DMS114 treated with DMSO at 0.1 percent for 48 hours (cell line): ENCODE results near the gene FAM234B.

Experiments used
- DNase-seq: peaks from one replicate; lab custom pipeline; 2025; ENCODE audit not compliant: unreplicated experiment; lab: John Stamatoyannopoulos, UW

The FAM234B gene

GRCh38 chr12:13088496-13088895 lies 44.3 kb downstream of the FAM234B start:
- no peak for DNase-seq

- DNase-seq, result no peak
Observed at GRCh38 chr12:13090054-13090453, 45.9 kb downstream of the FAM234B start.

DNA sequence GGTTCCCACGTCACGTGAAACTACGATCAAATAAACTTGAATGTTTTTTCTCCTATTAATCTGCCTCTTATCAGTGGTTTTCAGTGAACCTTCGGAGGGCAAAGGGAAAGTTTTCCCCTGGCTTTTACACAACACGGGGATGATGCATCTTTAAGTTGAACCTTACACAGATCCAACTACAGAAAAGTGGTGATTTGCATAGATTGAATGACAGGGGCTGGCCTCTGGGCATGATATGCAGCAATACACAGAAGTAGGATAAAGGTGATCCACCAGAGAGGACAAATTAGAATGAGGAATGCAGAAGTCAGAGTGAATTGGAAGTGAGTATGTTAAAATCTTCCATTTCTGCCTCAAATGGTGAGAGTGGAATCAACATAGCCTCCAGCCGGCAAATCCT lies 47.7 kb downstream of the FAM234B start:
- DNase-seq, result no peak

DNA sequence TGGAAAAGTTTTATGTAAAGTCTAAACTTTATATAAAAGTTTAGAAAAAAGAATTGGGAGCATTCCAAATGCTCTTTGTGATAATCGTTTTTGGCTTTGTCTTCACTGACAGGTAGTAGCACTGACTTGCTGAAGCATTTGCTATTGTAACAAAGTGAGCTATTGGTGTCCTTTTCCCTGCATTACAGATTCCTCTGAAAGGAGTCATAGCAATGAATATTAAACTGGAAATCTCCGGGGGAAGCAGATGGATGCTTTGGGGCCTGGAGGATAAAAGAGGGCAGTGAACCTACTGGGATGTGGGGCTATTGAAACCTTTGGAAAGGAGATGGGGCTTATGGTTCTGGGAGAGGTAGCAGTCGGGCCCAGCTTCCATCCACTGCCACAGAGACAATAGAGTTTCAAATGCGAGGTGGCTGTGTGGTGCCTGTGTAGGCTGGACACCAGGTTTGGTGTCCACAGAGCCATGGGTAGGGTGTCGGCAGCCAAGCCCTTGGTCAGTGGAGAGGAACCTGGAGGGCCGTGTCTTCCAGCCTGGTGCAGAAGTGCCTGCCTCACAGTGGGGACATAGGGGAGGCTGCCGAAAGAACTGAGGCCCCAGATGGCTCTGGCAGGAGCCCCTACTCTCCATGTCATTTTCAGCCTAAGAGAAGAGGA lies 49.1 kb downstream of the FAM234B start:
- no peak for DNase-seq

- no peak for DNase-seq
Observed at GRCh38 chr12:13093848-13094220, 49.7 kb downstream of the FAM234B start.

GRCh38 chr12:13094367-13094766 lies 50.2 kb downstream of the FAM234B start:
- DNase-seq, result no peak

GRCh38 chr12:13095266-13095995 lies 51.2 kb downstream of the FAM234B start:
- DNase-seq, result no peak

GRCh38 chr12:13097491-13098011 lies 53.4 kb downstream of the FAM234B start:
- no peak for DNase-seq

DNA sequence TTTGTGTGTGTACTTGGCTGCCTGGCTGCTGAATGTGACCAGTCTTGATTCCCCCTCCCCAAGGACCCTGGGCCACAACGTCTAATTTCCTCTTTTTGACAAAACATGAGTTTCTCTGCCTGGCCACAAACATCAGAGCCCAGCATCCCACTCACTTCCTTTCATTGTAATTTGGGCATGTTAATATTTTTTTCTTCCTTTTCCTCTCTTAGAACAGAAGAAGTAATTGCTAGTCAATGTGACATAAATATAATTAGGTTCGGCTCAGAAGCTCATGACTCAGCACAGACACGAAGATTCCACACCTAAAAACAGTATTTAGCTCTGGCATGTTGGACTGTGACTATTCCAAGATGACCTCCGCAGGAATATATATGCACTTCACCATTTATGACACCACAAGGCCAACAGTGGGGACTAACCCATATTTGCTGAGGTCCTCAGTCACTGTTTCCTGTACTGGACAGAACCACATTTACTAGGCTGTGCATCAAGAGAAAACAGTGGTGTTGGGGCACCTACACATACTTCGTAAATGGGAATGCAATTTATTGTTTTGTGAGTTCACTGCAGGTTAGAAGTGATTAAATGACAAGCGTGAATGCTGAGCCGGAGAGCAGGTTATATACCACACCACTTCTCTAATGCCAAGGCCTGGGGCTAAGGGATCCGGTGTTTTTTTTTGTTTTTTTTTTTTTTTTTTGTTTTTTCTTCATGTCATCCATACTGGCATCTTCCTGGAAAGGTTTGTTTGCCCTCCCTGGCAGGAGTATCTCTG lies 55.1 kb downstream of the FAM234B start:
- no peak for DNase-seq

GRCh38 chr12:13099844-13100604 lies 55.8 kb downstream of the FAM234B start:
- no peak for DNase-seq

- no peak for DNase-seq
Observed at GRCh38 chr12:13100605-13100881, 56.4 kb downstream of the FAM234B start.

GRCh38 chr12:13100882-13101769 lies 56.9 kb downstream of the FAM234B start:
- DNase-seq, result peak; percentile 58

DNA sequence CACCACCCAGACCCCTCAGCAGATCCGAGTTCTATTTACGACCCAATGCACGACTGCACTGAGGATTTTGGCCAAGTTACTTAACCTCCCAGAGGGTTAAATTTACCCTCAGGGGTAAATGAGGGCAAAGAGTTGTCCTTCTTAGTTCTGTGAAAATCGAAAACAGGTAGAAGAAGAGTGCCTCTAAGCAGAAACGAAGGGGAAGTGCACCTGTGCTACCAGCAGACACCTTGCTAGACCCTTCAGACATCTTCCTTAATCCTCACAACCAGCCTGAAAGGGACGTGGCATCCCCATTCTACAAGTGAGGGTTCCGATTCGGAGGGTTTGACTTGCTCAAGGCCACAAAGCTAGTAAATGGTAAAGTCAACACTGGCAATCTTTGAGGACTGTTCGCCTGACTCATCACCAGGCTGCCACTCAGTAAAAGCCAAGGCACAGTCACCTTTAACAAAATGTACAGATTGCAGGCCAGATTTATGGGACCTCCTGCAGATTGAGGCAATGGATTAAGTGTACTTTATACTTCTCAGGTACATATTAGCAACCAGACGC lies 57.7 kb downstream of the FAM234B start:
- DNase-seq, result no peak

DNA sequence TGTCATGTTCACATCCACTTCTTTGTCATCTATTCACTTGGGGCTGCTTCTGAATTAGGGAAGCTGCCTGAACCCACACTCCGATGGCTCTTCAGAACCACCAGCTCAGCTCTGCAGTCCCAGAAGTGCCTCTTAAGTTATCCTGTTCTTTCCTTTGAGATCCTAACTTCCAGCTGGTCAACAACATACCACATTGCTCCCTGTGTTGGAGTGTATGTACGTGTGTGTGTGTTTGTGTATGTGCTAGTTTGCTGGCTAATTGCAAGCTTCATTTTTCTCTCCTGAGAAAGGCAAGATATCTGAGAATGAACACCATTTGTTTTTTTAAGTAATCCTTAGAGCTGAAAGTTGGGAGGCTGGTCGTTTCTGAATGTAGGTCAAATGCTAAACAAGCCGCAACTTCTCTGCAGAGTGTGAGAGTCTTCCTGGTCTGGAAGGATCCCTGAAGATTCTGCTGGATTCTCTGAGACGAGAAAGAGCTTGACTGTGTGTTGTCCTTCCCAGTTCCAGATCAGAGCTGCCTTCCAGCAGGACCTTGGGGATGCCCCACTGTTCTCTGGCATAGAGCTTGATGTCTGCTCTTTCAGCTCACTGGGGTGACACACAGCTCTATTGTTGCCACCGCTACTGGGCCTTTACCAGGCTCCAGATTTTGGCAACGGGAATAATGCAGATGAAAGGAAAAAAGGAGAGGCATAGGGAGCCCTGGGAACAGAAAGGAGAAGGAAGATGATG lies 58.4 kb downstream of the FAM234B start:
- DNase-seq, result no peak

GRCh38 chr12:13103391-13104033 lies 59.3 kb downstream of the FAM234B start, which contains the start of gene GSG1:
Gene GSG1, minus strand, starts transcription at chr12:13103667. Its CDS starts 155 bp downstream, at chr12:13103512.
- no peak for DNase-seq

DNA sequence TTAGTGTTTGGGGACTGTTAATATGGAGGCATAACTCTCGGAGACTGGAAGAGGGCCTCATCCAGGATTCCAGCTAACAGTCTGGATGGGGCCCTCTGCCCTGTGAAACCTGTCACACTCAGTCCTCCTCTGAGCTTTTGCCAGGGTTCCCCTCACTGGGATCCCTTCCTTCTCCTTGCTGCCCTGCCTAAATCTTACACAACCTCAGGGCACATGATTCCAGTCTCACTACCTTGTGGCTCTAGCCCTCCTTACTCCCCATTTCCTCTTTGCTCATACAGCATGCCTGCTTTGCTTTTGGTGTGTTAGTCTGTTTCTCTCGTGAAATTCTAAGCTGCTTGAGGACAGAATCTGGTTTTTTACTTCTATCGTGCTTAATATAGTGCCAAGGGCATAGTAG lies 60.2 kb downstream of the FAM234B start:
- DNase-seq, result no peak

- DNase-seq, result no peak
Observed at GRCh38 chr12:13105781-13106180, 61.6 kb downstream of the FAM234B start.

DNA sequence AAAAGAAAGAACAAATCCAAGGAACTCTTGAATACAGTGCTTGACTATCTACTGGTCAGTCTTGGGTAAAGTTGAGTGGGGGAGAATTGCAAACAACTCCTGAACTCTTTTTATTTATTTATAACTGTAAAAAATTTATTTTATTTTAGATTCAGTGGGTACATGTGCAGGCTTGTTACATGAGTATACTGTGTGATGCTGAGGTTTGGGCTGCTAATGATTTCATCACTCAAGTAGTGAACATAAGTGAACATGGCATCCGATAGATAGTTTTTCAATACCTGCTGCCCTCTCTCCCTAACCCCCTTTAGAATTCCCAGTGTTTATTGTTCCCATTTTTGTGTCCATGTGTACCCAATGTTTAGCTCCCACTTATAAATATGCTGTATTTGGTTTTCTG lies 62.5 kb downstream of the FAM234B start:
- DNase-seq, result no peak

DNA sequence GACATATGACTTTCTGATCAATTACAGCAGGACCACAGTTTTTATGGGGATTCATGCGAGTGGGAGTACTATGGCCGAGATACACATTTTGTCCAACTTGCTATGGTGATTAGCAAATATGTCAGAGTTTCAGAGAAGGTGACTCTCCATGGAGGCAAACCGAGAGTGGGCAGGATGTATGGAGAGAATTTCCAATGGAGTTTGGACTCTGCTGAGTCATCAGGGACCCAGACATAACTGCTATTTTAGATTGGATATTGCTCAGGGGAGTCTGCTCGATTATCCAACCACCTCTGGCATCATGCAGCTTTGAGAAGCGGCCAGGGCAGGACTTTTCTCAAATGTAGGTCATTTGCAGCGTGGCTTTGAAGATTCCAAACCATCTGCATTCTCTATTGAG lies 68.8 kb downstream of the FAM234B start:
- no peak for DNase-seq
